ENCODE measurements around the gene FAM50B.

Gene FAM50B

DNA sequence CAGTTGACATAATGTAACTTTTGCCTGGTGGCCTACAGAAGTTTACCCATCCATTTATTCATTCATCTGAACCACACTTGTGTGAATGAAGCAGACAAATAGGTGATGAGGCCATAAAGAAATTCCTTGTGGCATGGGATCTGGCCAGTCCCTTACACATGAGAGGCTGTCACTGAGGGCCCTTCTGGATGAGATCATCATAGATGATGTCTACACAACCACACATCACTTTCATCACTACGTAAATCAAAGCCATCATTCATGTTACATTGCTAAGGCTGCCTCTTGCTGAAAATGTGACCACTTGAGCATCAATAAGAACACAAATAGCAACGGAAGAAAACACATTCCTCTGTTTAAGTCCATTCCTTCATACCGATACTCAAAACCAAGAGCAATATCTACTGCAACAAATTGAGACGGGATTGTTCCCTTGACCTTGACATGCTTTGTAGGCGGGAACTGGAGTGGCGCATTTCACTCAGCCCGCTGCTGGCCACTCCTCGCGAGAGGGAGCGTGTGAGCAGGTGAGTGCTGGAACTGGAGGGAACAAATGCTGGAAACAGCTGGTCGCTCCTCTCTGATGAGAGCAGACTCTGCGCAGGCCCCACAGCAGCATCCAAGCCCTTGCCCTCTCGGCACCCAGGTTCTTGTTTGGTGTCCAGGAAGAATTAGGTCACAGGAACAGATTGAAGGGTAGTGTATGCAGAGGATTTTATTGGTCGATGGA is 49.3 kb downstream of the FAM50B start:
- H3K4me3 ChIP-seq (ENCODE audit: low read depth, low read length) = no peak overlapping the region
- TF ChIP-seq, protein P1, sequence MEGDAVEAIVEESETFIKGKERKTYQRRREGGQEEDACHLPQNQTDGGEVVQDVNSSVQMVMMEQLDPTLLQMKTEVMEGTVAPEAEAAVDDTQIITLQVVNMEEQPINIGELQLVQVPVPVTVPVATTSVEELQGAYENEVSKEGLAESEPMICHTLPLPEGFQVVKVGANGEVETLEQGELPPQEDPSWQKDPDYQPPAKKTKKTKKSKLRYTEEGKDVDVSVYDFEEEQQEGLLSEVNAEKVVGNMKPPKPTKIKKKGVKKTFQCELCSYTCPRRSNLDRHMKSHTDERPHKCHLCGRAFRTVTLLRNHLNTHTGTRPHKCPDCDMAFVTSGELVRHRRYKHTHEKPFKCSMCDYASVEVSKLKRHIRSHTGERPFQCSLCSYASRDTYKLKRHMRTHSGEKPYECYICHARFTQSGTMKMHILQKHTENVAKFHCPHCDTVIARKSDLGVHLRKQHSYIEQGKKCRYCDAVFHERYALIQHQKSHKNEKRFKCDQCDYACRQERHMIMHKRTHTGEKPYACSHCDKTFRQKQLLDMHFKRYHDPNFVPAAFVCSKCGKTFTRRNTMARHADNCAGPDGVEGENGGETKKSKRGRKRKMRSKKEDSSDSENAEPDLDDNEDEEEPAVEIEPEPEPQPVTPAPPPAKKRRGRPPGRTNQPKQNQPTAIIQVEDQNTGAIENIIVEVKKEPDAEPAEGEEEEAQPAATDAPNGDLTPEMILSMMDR (IDR thresholded peaks at IDR 0.05; ENCODE audit: insufficient read depth, low read length, missing control alignments) = no peak
- no peak for DNase-seq (ENCODE audit: low read depth, low spot score)
- ChIA-PET POLR2A (no interaction called here), CTCF (no interaction called here)

DNA sequence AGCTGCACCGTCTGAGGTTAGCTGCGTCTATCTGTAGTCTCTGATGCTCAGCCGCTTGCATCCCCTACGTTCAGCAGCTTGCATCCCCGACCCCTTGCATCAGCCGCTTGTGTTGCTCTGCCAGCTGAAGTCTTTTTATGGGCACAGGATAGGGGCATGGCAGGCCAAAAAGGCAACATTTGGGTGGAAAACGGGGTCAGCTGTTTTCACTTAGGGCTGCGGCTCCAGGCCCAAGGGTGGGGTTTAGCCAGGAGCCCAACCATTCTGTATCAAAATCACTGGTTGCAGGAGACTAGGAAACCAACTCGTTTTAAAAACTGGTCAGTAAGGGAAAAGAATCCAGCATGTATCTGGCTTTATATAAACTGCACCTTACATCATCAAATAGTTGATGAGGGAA is 49.9 kb downstream of the FAM50B start:
- ChIA-PET CTCF (no interaction called here), POLR2A (no interaction called here)
- TF ChIP-seq, protein P1 (IDR thresholded peaks at IDR 0.05; ENCODE audit: insufficient read depth, low read length, missing control alignments) = no peak
- DNase-seq (ENCODE audit: low read depth, low spot score) = no peak
- H3K4me3 ChIP-seq (ENCODE audit: low read depth, low read length) = no peak overlapping the region

DNA sequence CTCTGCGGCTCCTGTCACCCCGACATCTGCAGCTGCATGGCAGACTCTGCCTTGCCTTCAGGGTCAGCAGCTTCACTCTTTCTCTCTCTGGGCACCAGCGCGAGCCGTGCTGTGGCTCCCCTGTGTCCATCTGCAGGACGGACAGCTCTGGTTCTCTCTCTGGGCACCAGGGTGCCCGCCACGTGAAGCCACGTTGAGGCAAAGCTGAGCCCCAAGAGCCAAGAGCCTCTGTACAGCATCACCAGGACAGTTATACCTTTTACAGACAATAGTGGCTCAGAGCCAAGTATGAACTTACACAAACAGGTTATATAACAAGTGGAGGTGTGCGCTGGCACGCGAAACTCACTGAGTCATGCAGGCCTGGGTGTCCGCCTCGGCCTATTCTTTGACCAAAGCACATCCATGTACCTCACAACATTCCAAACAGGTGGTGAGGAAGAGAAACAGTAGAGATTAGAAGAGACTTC is 50.8 kb downstream of the FAM50B start:
- no peak overlapping the region for H3K4me3 ChIP-seq (ENCODE audit: low read depth, low read length)
- CTCF ChIA-PET = no interaction called here
- TF ChIP-seq, protein P1 (IDR thresholded peaks at IDR 0.05; ENCODE audit: insufficient read depth, low read length, missing control alignments) = no peak
- POLR2A ChIA-PET = no interaction called here
- no peak for DNase-seq (ENCODE audit: low read depth, low spot score)
